GM12874 (cell line): Measurements from ENCODE around the gene NFKBIA.

Experiments used
- CTCF ChIP-seq: IDR thresholded peaks from 2 replicates; pipeline ENCODE4 v1.5.1; 2011; ENCODE audit warnings: low read depth, mild to moderate bottlenecking, control low read depth, low read length, moderate library complexity; ENCODE audit not compliant: insufficient read depth

NFKBIA gene

GRCh38 chr14:35367056-35367372, 37.5 kb downstream of the NFKBIA start:
- TF ChIP-seq CTCF, result no peak

- no peak for TF ChIP-seq CTCF
These were observed 38.0 kb downstream of the NFKBIA start for GRCh38 chr14:35366521-35366976.

GRCh38 chr14:35366056-35366451, 38.5 kb downstream of the NFKBIA start:
- no peak for TF ChIP-seq CTCF

GRCh38 chr14:35365130-35366055, 39.2 kb downstream of the NFKBIA start:
- no peak for TF ChIP-seq CTCF

GRCh38 chr14:35362911-35363374, 41.6 kb downstream of the NFKBIA start:
- no peak for TF ChIP-seq CTCF

GRCh38 chr14:35362450-35362849, 42.1 kb downstream of the NFKBIA start:
- no peak for TF ChIP-seq CTCF

GRCh38 chr14:35361141-35361480, 43.4 kb downstream of the NFKBIA start:
- no peak for TF ChIP-seq CTCF
